Suppressor macrophage (primary cell): ENCODE results near the gene GNB1L.

Experiments
- DNase-seq, 4 experiments: peaks; one replicate each; pipeline ENCODE4 v3.0.0-alpha.2; 2020 to 2022
- total RNA-seq, 17 experiments: gene quantifications; one replicate each; lab custom pipeline; 2026; ENCODE audit warnings: mixed read lengths in 6 of 17, inconsistent platforms in 3 of 17; lab: John Stamatoyannopoulos, UW

GNB1L gene, protein sequence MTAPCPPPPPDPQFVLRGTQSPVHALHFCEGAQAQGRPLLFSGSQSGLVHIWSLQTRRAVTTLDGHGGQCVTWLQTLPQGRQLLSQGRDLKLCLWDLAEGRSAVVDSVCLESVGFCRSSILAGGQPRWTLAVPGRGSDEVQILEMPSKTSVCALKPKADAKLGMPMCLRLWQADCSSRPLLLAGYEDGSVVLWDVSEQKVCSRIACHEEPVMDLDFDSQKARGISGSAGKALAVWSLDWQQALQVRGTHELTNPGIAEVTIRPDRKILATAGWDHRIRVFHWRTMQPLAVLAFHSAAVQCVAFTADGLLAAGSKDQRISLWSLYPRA
- 0.25 to 7.5 (median 2.6) reads per million in 17 experiments for total RNA-seq

DNA sequence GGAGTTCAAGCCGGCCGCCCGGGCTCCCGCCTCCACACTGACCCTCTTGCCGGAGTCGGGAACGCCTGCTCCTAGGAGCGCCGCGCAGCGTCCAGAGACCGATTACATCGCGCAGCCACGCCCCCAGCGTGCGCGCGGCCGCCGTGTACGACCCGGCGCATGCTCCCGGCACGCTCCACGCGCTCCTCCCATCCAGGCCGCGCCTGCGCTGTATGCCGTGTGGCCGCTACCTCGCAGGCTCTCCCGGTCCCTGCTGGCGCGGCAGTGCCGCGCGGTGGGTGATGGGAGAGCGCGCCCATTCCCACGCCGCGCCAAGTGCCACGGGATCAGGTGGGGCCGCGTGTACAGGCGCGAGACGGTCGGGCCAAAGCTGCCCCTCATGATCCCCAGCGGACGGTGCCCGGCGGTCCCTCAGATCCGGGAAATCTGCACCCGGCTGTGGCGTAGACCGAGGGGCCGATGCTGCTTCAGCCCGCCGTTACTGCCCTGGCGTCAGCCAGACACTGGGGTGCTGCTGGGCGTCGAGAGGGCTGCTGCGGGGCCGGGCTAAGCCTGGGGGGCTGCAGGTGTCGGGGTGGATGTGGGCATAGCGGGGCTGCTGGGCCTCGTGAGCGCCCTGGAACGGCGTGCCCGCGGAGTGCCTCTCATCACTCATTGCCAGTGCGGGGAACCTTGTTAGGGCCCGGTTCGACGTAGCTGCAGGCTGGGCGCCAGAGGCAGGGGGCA is at the start of gene GNB1L, which contains the start of gene RTL10:
Gene GNB1L, minus strand, starts transcription at position 97 of the 726 bp plus-strand sequence. CDS start 33,519 bp downstream, outside the sequence.
Gene RTL10, minus strand, starts transcription at position 97 of the 726 bp plus-strand sequence. CDS start 2,613 bp downstream, outside the sequence.
- peak; percentile 99 to 100 (median 100) for DNase-seq

DNA sequence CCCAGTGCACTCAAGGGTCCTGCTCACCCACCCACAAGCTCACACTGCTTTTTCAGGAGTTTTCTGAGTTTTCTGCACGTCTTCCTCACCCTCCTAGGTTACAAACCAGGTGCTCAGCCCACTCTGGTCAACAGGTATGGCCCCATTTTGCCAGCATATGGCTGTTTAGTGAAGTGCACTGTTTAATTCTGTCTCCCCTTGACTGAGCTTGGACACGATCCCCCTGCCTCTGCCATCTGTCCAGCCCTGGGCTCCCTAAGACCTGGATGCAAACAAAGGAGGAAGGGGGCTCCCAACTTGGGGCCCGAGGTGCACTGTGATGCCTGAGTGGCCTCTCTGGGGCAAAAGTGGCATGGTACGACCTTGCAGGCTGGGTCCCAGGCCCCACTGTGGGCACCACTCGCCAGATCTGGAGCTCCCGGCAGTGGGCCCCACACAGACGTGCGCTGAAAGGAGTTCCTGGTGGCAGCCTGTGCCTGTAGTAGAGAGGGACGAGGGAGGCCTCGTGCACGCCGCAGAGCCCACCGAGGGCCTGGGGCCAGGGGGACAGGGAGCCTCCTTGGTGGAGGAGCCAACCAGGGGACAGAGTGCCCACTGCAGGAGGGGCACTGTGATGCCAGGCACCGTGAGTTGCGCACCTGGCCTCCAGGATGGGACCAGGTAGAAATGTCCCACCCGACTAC is 49.6 kb upstream of the GNB1L start:
- no peak for DNase-seq

DNA sequence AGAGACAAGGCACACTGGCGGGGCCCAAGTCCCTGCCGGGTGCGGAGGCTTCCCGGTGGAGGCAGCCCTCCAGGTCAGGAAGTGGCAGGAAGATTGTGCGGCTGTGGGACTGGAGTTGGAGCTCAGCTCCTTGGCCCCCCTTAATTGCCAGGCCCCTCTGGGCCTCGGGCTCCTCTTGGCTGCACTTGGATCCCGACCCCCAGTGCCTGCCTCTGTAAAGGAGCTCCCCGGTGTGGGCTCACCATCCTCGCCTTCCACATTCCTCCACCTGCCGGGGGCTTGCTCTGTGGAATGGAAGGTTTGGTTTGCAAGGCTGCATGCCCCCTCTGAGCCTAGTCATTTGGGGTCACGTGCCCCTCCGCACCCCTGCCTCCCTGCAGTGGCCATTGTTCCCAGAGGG is 48.8 kb upstream of the GNB1L start:
- no peak for DNase-seq

DNA sequence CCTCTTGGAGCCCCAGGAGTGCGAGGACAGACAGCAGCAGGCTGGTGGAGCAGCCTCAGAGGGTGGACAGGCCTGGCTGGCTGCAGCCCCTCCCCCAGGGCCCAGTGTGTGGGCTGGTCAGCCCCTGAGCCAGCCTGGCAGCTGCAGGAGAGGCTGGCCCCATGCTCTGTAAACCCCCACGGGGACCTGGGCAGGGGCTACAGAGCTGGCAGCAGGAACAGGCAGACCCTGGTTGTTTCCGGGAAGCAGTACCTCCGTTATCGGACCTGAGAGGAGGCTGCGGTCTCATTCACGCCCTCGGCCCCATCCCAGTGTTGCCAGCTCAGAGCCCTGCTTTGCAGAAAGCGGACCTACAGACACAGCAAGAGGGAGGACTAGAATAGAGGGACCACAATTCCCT is 48.4 kb upstream of the GNB1L start:
- no peak for DNase-seq

DNA sequence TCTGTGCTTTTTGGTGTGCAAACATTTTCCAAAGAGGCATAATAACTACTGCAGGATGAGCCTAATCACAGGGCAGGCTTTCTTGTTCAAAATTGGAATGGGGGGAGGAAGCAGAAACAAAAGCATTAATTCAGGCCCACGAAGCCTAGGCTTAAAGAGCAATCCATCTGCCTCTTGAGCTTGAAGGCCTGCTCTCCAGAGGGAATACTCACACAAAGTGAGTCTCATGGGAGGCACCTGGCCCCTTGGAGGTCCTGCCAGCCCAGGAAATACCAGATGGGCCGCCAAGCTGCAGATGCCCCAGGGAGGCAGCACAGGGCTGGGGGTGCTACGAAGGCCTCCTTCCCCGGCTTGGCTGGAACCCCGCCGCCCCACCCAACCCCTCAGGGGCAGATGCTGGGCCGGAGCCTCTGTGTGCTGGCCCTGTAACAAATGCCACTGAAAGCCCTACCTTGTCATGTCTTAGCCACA is 47.6 kb upstream of the GNB1L start:
- no peak for DNase-seq

DNA sequence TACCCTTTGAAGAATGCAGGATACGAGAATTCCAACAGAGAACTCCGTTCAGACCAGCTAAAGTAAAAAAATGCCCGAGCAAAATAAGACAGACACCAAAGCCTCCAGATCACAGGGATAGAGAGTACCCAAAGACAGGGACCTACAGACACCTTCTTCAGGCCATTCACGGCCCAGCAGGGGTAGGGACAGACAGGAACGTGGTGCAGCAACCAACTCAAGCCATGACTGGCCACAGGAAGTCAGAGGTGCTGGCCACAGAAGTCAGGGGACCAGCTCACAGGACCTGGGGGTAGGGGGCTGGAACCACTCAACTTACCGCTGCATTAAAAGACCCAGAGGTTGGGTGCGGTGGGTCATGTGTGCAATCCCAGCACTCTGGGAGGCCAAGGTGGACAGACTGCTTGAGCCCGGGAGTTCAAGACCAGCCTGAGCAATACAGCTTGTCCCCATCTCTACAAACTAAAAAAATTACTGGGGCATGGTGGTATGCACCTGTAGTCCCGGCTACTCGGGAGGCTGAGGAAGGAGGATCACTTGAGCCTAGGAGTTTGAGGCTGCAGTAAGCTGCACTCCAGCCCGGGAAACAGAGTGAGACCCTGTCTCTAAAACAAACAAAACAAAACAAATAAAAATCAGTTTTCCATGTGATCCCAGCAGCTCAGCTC is 47.0 kb upstream of the GNB1L start:
- DNase-seq: no peak

DNA sequence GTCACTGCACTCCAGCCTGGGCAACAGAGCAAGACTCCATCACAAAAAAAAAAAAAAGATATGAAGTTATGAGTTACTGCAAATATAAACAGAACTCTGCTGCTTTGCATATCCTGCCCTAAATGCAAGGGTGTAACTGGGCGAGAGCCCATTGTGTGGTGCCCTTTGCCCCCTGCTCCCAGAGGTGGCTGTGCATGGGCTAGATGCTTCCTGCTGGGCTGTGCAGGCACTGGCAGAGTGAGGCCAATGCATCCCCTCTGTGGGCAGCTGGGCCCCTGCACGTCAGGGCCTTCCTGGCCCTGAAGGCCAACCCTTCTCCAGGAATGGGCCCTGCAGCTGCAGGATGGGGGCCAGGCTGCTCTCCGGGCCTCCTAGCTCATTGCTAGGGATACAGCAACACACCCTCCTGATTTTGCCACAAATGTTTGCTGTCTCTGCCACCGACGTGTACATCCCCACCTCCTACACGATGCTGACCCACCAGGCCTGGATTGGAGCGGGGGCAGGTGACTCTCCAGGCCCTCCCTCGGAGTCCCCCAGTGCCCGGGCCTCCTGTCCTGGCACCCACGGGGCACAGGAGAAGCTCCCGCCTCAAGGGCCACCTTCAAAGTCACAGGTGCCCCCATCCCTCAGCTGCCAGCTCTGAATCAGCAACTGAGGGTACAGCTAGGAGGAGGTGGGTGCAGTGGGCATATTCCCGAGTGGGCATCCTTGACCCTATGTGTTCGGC is 46.2 kb upstream of the GNB1L start:
- DNase-seq: no peak

DNA sequence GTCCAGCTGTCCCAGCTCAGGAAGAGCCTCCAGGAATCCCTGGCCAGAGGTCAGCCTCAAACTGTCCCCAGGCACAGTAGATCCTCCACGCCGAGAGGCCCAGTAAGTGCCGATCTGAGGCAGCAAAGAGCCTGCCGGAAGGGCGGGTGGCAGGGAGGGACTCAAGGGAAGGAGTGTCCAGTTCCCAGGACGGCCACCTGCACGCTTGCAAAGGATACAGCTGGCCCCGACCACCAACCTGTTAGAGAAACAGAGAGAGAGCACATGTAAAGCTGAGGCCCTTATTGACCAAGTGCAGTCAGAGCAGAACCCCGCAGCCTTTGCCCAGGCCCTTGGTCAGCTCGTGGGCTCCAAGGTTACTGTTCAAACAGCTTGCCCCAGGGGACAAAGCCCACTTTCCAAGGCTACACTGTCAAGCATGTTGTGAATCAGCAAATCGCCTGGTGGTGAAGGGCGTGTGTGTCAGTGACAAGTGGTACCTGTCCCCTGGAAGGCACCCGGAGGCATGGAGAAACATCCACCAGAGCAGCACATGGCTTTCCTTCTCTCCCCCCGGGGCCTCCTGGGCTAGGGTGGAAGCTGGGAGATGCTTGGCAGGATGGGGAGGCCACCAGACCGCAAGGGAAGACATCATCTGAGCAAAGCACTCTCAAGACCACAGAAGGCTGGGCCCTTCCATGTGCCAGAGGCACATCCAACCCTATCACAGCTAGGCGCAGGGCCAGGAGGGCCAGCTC is 44.3 kb upstream of the GNB1L start:
- DNase-seq: no peak

DNA sequence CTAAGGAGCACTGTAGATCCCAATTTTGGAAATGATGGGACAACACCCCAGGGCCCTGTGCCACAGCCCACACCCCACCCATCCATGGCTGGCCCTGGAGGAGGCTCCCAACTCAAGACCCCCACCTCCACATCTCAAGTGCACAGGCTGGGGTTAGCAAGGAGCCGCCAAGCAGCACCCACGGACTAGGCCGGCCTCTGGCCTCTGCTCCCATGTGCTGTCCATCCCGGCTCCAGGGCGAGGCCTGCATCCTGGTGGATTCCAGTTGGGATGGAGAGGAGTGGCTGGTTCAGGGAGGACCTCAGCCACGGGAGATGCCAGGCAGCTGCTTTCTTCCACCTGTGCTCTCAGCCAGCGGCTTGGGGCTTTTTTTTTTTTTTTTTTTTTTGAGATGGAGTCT is 43.5 kb upstream of the GNB1L start:
- no peak for DNase-seq

DNA sequence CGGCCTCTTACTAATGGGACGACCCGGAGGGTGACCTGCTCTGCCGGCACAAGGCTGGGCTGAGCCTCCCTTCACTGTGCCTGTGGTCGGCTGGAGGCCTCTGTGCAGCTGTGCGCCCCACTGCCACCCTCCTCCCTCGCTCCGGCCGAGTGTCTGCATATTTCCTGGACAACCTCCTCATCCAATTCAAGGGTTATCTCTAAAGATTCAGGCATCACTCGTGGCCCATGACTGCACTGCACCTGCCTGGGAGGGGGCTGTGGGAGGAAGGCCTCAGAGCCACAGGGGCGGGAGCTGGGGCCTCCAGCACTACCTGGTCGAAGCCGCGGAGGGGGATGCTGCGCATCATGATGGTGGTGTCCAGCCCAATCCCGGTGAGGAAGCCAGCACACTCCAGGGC is 43.1 kb upstream of the GNB1L start:
- DNase-seq: no peak

DNA sequence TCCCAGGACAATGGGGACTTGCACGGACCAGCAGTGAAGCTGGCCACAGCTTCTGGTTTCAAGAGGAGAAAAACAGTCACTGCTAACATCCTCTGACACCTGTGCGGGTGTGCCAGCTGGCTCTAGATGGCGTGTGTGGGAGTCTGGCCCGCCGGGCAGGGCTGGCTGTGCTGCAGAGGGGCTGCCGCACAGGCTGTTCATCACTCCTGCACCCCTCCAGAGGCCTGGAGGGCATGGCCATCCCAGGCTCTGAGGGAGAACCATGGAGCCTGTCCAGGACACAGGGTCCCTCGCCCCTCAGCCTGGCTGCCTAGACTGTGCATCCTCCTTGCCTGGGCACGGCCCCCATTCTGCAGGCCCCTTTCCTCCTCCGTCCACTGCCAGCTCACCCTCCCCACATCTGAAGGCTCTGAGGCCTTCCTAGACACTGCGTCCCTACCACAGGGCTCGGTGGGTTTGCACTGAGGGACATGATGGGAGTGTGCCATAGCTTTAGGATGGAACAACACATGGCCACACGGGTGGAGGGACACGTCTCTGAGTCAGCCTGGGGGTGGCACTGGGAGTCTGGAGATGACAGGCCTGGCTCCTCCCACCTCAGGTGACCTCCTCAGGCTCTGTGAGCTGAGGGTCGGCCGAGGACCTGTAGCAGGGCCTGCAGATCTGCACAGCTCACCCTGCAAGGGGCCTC is 42.1 kb upstream of the GNB1L start:
- DNase-seq: no peak

DNA sequence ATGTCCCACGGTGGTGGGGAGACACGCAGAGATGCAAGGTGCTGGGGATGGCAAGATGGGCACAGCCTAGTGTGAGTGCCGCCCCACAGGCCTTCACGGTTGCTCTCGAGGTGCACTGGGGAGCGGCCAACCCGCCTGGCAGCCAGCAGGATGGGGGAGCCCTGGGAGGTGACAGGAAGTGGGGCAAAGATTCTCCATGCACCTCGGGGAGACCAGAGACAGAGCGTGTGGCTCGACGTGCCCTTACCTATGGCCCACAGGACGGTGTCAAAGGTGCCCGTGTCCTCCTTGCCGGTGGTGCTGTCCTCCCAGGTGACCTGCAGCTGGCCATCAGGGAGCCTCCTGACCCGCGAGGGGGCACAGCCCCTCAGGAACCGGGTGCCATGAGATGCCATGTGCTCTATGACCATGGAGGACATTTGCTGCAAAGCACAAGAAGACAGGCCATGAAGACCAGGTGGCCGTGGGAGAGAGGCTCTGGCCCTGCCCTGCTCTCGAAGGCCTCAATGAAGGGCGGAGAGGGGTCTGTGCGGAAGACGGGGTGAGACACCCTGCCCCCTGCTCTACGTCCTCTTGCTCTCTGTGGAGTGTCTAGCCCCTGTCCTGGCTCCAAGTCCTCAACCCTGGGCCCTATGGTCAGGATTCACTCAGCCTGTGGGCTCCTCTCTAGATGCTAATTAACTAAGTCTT is 40.6 kb upstream of the GNB1L start:
- DNase-seq: no peak

DNA sequence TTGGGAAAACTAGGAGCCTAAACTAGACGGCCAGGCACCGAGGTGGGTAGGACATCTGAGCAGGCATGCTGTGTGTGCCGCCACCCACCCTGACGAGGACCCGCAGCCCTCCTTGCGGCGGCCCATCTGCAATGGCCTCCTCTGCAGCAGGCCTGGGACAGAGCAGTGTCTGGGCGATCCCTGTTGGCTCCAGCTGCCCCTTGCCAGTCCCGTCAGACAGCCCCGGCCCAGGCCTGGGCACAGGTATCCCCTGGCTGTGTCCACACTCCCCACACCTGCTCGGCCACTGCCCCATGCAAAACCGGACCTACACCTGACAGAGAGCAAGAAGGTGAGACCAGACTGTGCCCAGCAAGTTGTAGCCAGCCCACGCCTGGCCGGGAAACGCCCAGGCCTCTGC is 38.7 kb upstream of the GNB1L start:
- no peak for DNase-seq

DNA sequence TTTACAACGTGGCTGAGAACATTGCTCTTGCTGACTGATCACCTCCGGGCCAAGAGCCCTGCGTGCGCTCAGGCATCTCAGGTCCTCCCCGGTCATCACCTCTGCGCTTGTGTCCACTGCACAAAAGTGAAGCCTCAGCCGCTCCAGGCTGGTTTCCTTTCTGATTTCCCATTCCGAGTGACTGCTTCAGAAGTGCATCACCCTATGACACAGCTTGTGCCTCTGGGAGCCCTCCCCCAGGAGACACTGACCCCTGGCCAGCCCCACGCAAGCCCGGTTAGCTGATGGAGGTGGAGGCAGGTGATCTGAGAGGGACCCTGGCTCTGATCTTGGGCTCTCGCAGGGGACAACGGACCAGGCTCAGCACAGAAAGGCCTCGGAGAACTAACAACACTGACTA is 38.3 kb upstream of the GNB1L start:
- DNase-seq: no peak

DNA sequence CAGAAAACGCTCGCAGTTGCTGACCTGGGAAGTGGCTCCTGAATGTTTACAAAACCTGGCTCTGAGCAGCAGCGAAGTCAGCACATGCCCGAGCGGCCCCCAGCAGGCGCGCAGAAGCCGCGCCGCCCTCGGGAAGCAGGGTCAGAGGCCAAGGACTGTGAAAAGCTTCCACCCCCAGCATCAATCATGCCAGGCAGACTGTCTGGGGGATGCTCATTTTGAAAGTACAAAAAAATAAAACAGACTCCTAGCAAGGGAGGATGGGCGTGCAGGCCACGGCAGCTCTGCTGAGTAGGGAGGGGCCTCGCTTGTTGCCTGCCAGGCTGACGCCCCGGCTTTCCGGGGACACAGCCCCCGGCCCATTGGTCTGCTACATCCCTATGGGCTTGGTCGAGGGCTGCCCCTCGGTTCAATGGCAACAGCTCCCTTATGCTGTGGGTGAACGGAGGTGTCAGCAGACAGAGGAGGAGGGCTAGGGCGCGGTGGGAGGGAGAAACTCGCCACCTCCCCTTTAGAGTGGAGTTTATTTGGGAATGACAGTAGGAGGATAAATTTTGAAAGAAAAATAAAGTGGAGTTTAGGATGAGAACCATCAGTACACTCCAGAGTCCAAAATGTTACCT is 37.7 kb upstream of the GNB1L start:
- no peak for DNase-seq

DNA sequence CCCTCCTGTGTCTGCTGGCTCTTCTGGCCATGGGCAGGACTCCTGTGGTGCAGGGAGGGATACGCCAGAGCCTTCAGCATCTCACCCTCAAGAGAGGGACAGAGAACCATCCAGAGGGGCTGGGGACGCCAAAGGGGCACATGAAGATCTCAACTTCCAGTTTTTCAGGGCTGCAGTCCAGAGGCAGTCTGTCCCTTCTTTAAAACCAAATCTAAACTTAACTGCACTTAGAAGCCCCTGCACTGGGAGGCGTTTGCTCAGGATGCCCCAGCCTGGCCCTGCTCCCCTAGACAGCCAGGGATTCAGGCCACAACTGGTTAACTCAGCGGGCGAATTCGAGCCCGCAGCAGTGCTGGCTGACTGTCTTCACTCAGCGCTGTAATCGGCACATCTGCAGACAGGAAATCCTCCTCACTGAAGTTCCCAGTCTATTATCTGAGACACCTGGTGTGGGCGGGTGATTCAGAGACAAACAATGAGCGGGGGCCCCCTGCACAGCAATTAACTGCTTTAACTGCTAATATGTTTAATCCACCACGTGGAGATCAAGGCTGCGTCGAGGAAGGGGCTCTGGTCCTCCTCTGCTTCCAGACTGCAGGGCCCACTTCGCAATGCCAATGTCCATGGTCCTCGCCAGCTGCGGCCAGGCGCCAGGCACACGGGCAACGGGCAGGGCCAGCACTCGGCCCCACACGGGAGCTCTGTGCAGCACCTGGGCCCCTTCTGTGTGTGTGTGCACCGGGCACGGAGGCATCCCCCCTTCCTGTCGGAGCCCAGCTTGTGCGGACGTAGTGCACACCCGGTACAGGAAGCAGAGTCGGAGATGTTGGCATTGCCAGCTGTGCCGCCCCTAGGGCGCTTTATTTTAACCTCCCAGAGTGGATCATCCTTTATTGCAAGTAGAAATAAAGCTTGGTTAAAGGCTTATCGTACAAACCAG is 36.9 kb upstream of the GNB1L start:
- DNase-seq: peak; percentile 20 to 54 (median 50)

DNA sequence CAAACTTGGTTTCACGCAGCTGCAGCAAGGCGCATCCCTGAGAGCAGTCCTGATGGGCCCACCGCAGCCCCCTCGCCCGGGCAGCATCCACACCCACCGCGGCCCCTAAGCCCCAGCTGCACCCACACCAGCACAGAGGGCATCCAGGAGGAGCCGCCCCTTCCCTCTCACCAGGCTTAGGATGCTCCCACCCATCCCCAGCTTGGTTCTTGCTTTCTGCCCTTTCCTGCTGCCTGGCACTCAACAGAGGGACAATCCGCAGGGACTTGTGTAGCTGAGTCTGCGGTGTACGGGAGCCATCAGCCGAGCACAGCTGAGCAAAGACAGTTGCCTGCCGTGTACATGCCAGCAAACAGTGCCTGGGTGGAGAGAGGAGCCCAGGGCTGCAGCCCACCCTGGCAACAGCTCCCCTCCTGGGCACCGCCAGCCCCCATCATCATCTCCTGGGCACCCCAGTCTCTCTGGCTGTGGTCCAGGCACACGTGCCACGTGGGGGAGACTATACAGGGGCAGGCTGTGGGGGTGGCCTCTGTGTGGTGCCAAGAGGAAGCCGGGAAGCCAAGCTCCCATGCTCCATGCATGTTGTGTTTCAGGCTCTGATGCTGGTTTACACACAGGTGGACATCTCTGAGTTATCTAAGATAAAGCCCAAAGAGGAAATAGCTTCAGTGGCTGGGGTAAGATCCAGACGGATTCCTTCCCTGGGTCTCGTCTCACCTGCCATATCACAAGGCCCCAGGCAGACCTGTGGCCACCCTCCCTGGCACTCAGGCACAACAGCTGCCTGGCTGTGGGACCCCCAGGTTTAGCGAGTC is 36.0 kb upstream of the GNB1L start:
- no peak for DNase-seq
